Liver (tissue), 9 donors: Measurements from ENCODE around the gene KRTAP4-16. TPM values are rescaled to one million over a fixed set of nuclear protein-coding genes. Genes with fewer than 3 reads are reported as not detected.
"Not testable (repeated sequence)": the region's sequence is repeated elsewhere in the genome, so short reads cannot be mapped to it uniquely, and the experiment has no call there.

Experiments
- DNase-seq: peaks from one replicate; pipeline ENCODE4 v3.0.0-alpha.2; 2017; ENCODE audit warnings: low spot score
- H3K27ac ChIP-seq, 2 donors: one replicate each; pipeline ENCODE4 v1.7.0; 2013; ENCODE audit warnings: inconsistent platforms in 2 of 2, low read length in 2 of 2, control low read depth in 1 of 2, low read depth in 1 of 2, mild to moderate bottlenecking in 1 of 2
- H3K27me3 ChIP-seq, 4 donors: one replicate each; pipeline versions ENCODE4 v1.6.1 to v1.7.0; 2013; ENCODE audit warnings: low read length in 3 of 4, inconsistent platforms in 1 of 4, mild to moderate bottlenecking in 1 of 4, moderate library complexity in 1 of 4; ENCODE audit not compliant: control insufficient read depth in 4 of 4, insufficient read depth in 4 of 4
- H3K36me3 ChIP-seq, 4 donors: one replicate each; pipeline versions ENCODE4 v1.6.1 to v1.7.0; 2013; ENCODE audit warnings: low read length in 3 of 4, mild to moderate bottlenecking in 3 of 4, low read depth in 1 of 4, moderate library complexity in 1 of 4; ENCODE audit not compliant: control insufficient read depth in 4 of 4, insufficient read depth in 3 of 4
- H3K4me1 ChIP-seq, 4 donors: one replicate each; pipeline versions ENCODE4 v1.6.1 to v1.7.0; 2013; ENCODE audit warnings: low read length in 3 of 4, mild to moderate bottlenecking in 3 of 4, moderate library complexity in 1 of 4; ENCODE audit not compliant: control insufficient read depth in 4 of 4, insufficient read depth in 4 of 4
- H3K4me3 ChIP-seq, 3 donors: one replicate each; pipeline versions ENCODE4 v1.6.1 to v1.7.0; 2013; ENCODE audit warnings: low read length in 3 of 3, control low read depth in 1 of 3, low read depth in 1 of 3, mild to moderate bottlenecking in 1 of 3
- H3K9ac ChIP-seq, 2 donors: one replicate each; pipeline ENCODE4 v1.7.0; 2013; ENCODE audit warnings: low read length in 2 of 2, mild to moderate bottlenecking in 2 of 2, moderate library complexity in 2 of 2, control low read depth in 1 of 2, low read depth in 1 of 2
- H3K9me3 ChIP-seq, 4 donors: one replicate each; pipeline versions ENCODE4 v1.6.1 to v1.7.0; 2013; ENCODE audit warnings: low read length in 3 of 4; ENCODE audit not compliant: control insufficient read depth in 4 of 4
- EGR1 ChIP-seq, 2 donors: IDR thresholded peaks; 2 replicates each; pipeline ENCODE4 v1.6.1; 2016 to 2018; ENCODE audit warnings: antibody characterized with exemption in 2 of 2, low read depth in 2 of 2
- FOXA2 ChIP-seq: IDR thresholded peaks from 2 replicates; pipeline ENCODE4 v1.6.1; 2016; ENCODE audit warnings: antibody characterized with exemption
- GABPA ChIP-seq, 2 donors: IDR thresholded peaks in 1 of 2; conservative IDR thresholded peaks in 1 of 2; 2 replicates each; pipeline ENCODE4 v1.6.1; 2016; ENCODE audit warnings: antibody characterized with exemption in 2 of 2, mild to moderate bottlenecking in 1 of 2, moderate library complexity in 1 of 2
- HNF4A ChIP-seq, 2 donors: conservative IDR thresholded peaks; 2 replicates each; pipeline ENCODE4 v1.6.1; 2016; ENCODE audit warnings: antibody characterized with exemption in 2 of 2, mild to moderate bottlenecking in 2 of 2
- HNF4G ChIP-seq: IDR thresholded peaks from 2 replicates; pipeline ENCODE4 v1.6.1; 2016; ENCODE audit warnings: antibody characterized with exemption
- JUND ChIP-seq, 2 donors: IDR thresholded peaks; 2 replicates each; pipeline ENCODE4 v1.6.1; 2016; ENCODE audit warnings: antibody characterized with exemption in 2 of 2
- NR2F2 ChIP-seq: IDR thresholded peaks from 2 replicates; pipeline ENCODE4 v1.6.1; 2016; ENCODE audit warnings: antibody characterized with exemption
- RAD21 ChIP-seq, 2 donors: IDR thresholded peaks; 2 replicates each; pipeline ENCODE4 v1.6.1; 2016; ENCODE audit warnings: antibody characterized with exemption in 2 of 2, mild to moderate bottlenecking in 2 of 2
- SP1 ChIP-seq: IDR thresholded peaks from 2 replicates; pipeline ENCODE4 v1.6.1; 2018; ENCODE audit warnings: antibody characterized with exemption, mild to moderate bottlenecking
- TAF1 ChIP-seq: conservative IDR thresholded peaks from 2 replicates; pipeline ENCODE4 v1.6.1; 2016; ENCODE audit warnings: antibody characterized with exemption, mild to moderate bottlenecking
- YY1 ChIP-seq: IDR thresholded peaks from 2 replicates; pipeline ENCODE4 v1.6.1; 2016; ENCODE audit warnings: antibody characterized with exemption, mild to moderate bottlenecking
- WGBS: extraction: QIAGEN DNeasy Blood & Tissue Kit; methylation state at CpG from one replicate; pipeline ENCODE4 v1.1.7; 2013; 5-methylcytosine and 5-hydroxymethylcytosine counted together
- polyA plus RNA-seq, 2 donors: library from polyadenylated mRNA; stranded (reverse) in 1 of 2; unstranded in 1 of 2; fragments of 200-250 nt in 1 of 2; fragments of >200 nt in 1 of 2; fragmentation: Nextera tagmentation in 1 of 2; extraction: Ambion mirVana in 1 of 2; gene quantifications; one replicate each; pipeline versions ENCODE4 v1.2.1 to v1.2.3, GENCODE V29; 2013 to 2015
- total RNA-seq, 2 donors: library from RNA; depleted of rRNA; stranded (reverse); fragments of >200 nt; gene quantifications; one replicate each; pipeline ENCODE4 v1.2.3, GENCODE V29; 2014
- TF ChIP-seq, protein P1 (sequence below): fragments of 150-350 bp; IDR thresholded peaks from 2 replicates; pipeline ENCODE4 v1.5.1; 2017; ENCODE audit warnings: improper control_type of control experiment, low read depth, low read length; ENCODE audit not compliant: missing input control
- TF ChIP-seq, protein P2 (sequence below): IDR thresholded peaks from 2 replicates; pipeline ENCODE4 v1.6.1; 2016; ENCODE audit warnings: antibody characterized with exemption
- TF ChIP-seq, protein P3 (sequence below): IDR thresholded peaks from 2 replicates; pipeline ENCODE4 v1.6.1; 2016; ENCODE audit warnings: antibody characterized with exemption, mild to moderate bottlenecking
- donor health status: healthy.
- donor health status: healthy.
- donor health status: healthy.
- donor health status: healthy.
- donor health status: healthy.

KRTAP4-16 gene
- total and polyA plus RNA-seq, 4 donors, result not detected

DNA sequence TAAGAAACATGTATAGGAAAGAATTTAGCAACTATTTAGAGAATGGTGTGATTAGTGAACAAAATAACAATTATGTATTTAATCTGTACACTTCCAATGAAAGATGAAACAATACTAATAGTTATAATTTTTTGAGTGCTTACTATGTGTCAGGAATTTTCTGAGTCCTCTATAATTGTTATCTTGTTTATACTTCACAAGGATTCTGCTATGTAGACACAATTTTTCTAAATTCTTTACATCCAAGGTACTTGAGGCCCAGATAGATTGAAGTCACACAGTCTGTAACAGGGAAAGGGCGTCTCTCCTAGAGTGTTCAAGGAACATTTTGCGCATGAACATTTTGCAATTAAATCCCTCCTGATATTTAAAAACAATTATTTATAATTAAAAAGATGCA is 23.1 kb upstream of the KRTAP4-16 start:
- 91% methylated on average over 2 of the region's 2 CpGs for WGBS
- H3K36me3 ChIP-seq, result no peaks in the 10 kb centered on the region
- no peak overlapping the region for H3K4me3 ChIP-seq
- H3K9ac ChIP-seq, result no peak overlapping the region
- no peak overlapping the region for H3K27ac ChIP-seq
- H3K9me3 ChIP-seq, result no peaks in the 10 kb centered on the region
- TF ChIP-seq HNF4G, result no peak
- TF ChIP-seq GABPA (IDR thresholded peaks at IDR 0.05 in 1 of 2, conservative IDR thresholded peaks at IDR 0.05 in 1 of 2), result no peak
- TF ChIP-seq NR2F2, result no peak
- no peak for TF ChIP-seq TAF1
- no peak for TF ChIP-seq FOXA2
- no peak for TF ChIP-seq EGR1 (IDR thresholded peaks at IDR 0.05; ENCODE audit: low read depth in 2 of 2)
- no peak for TF ChIP-seq RAD21 (IDR thresholded peaks at IDR 0.05)
- TF ChIP-seq, protein P1, sequence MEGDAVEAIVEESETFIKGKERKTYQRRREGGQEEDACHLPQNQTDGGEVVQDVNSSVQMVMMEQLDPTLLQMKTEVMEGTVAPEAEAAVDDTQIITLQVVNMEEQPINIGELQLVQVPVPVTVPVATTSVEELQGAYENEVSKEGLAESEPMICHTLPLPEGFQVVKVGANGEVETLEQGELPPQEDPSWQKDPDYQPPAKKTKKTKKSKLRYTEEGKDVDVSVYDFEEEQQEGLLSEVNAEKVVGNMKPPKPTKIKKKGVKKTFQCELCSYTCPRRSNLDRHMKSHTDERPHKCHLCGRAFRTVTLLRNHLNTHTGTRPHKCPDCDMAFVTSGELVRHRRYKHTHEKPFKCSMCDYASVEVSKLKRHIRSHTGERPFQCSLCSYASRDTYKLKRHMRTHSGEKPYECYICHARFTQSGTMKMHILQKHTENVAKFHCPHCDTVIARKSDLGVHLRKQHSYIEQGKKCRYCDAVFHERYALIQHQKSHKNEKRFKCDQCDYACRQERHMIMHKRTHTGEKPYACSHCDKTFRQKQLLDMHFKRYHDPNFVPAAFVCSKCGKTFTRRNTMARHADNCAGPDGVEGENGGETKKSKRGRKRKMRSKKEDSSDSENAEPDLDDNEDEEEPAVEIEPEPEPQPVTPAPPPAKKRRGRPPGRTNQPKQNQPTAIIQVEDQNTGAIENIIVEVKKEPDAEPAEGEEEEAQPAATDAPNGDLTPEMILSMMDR, result no peak
- TF ChIP-seq, protein P2, sequence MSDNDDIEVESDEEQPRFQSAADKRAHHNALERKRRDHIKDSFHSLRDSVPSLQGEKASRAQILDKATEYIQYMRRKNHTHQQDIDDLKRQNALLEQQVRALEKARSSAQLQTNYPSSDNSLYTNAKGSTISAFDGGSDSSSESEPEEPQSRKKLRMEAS, result no peak
- TF ChIP-seq, protein P3, sequence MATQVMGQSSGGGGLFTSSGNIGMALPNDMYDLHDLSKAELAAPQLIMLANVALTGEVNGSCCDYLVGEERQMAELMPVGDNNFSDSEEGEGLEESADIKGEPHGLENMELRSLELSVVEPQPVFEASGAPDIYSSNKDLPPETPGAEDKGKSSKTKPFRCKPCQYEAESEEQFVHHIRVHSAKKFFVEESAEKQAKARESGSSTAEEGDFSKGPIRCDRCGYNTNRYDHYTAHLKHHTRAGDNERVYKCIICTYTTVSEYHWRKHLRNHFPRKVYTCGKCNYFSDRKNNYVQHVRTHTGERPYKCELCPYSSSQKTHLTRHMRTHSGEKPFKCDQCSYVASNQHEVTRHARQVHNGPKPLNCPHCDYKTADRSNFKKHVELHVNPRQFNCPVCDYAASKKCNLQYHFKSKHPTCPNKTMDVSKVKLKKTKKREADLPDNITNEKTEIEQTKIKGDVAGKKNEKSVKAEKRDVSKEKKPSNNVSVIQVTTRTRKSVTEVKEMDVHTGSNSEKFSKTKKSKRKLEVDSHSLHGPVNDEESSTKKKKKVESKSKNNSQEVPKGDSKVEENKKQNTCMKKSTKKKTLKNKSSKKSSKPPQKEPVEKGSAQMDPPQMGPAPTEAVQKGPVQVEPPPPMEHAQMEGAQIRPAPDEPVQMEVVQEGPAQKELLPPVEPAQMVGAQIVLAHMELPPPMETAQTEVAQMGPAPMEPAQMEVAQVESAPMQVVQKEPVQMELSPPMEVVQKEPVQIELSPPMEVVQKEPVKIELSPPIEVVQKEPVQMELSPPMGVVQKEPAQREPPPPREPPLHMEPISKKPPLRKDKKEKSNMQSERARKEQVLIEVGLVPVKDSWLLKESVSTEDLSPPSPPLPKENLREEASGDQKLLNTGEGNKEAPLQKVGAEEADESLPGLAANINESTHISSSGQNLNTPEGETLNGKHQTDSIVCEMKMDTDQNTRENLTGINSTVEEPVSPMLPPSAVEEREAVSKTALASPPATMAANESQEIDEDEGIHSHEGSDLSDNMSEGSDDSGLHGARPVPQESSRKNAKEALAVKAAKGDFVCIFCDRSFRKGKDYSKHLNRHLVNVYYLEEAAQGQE, result no peak
- TF ChIP-seq YY1, result no peak
- TF ChIP-seq HNF4A (conservative IDR thresholded peaks at IDR 0.05), result no peak
- no peak for TF ChIP-seq JUND (IDR thresholded peaks at IDR 0.05)
- no peak for TF ChIP-seq SP1
- DNase-seq, result no peak
- H3K27me3 ChIP-seq, result no peaks in the 10 kb centered on the region
- H3K4me1 ChIP-seq, result no peaks in the 10 kb centered on the region

DNA sequence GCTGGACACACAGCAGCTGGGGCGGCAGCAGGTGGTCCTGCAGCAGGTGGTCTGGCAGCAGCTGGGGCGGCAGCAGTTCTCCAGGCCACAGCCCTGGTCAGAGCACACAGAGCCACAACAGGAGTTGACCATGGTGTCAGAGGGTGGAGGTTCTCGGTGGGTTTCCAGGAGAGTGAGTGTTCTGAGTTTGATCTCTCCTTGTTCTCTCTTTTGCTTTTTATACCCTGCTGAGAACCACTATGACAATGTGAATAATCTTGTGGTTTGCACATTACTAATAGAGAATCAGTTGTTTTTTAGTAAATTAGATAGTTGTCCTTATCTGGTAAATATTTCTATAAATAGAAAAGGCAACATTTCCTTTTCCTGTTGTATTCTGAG is 22.0 kb upstream of the KRTAP4-16 start, which contains the start of gene KRTAP4-12:
Gene KRTAP4-12, minus strand, starts transcription at position 192 of the 381 bp plus-strand sequence. Its CDS starts 60 bp downstream, at position 132.
- 79% methylated on average over 3 of the region's 3 CpGs for WGBS
- not testable (repeated sequence) for DNase-seq, H3K9ac ChIP-seq, H3K4me1 ChIP-seq, H3K9me3 ChIP-seq, H3K36me3 ChIP-seq, H3K27ac ChIP-seq, H3K27me3 ChIP-seq, H3K4me3 ChIP-seq

DNA sequence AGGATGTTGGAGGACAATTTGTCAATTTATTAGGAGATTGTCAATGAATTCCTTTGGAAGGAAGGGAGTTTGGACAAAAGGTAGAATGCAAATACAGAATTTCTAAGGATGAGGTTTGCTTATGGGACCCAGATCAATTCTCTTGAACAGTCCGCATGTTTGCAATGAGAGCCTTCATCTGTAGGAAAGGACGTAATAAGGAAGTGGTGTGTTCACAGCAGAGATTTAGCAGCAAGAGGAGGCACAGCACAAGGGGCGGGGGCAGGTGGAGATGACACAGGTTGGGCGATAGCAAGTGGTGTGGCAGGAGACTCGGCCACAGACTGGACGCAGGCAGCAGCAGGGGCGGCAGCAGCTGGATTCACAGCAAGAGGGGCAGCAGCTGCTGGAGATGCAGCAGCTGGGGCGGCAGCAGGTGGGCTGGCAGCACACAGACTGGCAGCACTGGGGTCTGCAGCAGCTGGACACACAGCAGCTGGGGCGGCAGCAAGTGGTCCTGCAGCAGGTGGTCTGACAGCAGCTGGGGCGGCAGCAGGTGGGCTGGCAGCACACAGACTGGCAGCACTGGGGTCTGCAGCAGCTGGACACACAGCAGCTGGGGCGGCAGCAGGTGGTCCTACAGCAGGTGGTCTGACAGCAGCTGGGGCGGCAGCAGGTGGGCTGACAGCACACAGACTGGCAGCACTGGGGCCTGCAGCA is 21.4 kb upstream of the KRTAP4-16 start:
- H3K4me1 ChIP-seq, DNase-seq: not testable (repeated sequence)
- WGBS, result 80% methylated on average over 12 of the region's 12 CpGs

More for the DNA sequence above, 21.4 kb upstream of the KRTAP4-16 start:
- not testable (repeated sequence) for H3K4me3 ChIP-seq, H3K36me3 ChIP-seq, H3K9ac ChIP-seq, H3K27ac ChIP-seq, H3K27me3 ChIP-seq, H3K9me3 ChIP-seq
